Fibroblast of mammary gland (primary cell): ENCODE results near the gene C2CD2.

ENCODE experiments used
- DNase-seq: peaks from one replicate; pipeline ENCODE4 v3.0.0-alpha.2; 2010; ENCODE audit warnings: low read depth
- H3K4me3 ChIP-seq: 2 replicates; pipeline ENCODE4 v1.5.1; 2011; ENCODE audit warnings: low read depth, mild to moderate bottlenecking, low read length, moderate library complexity; ENCODE audit not compliant: control insufficient read depth
- CTCF ChIP-seq: conservative IDR thresholded peaks from 2 replicates; pipeline ENCODE4 v1.5.1; 2011; ENCODE audit warnings: low read depth, low read length, inconsistent platforms; ENCODE audit not compliant: control insufficient read depth, insufficient read depth

C2CD2 gene

GRCh38 chr21:41907496-41908258 lies 46.1 kb downstream of the C2CD2 start:
- no peak overlapping the region for H3K4me3 ChIP-seq
- no peak for DNase-seq
- TF ChIP-seq CTCF, result no peak

GRCh38 chr21:41906770-41907169 lies 47.0 kb downstream of the C2CD2 start:
- H3K4me3 ChIP-seq, result no peak overlapping the region
- no peak for DNase-seq
- TF ChIP-seq CTCF, result no peak

GRCh38 chr21:41903559-41904351 lies 50.1 kb downstream of the C2CD2 start:
- H3K4me3 ChIP-seq, result no peak overlapping the region
- DNase-seq, result no peak

GRCh38 chr21:41902946-41903345 lies 50.9 kb downstream of the C2CD2 start:
- DNase-seq, result no peak
- TF ChIP-seq CTCF, result no peak
- H3K4me3 ChIP-seq, result no peak overlapping the region

More at GRCh38 chr21:41903559-41904351, 50.1 kb downstream of the C2CD2 start:
- TF ChIP-seq CTCF, result no peak

- TF ChIP-seq CTCF, result no peak
- H3K4me3 ChIP-seq, result no peak overlapping the region
These were observed 52.0 kb downstream of the C2CD2 start for GRCh38 chr21:41901782-41902181.

GRCh38 chr21:41901099-41901498 lies 52.7 kb downstream of the C2CD2 start:
- H3K4me3 ChIP-seq, result no peak overlapping the region
- TF ChIP-seq CTCF, result no peak
- DNase-seq, result no peak

More at GRCh38 chr21:41901782-41902181, 52.0 kb downstream of the C2CD2 start:
- DNase-seq, result no peak
